Panc1 (cell line): Measurements from ENCODE around the gene AHDC1. TPM values are rescaled to one million over a fixed set of nuclear protein-coding genes. Genes with fewer than 3 reads are reported as not detected.
A peak's percentile ranks its signal among the peaks of the same experiment; 100 is the strongest.

Source experiments
- ATAC-seq: fragments of 200-7000 bp; cut with Tn5 transposase; 2 replicates; pipeline ENCODE4 v1.9.1; 2020; ENCODE audit warnings: mild to moderate bottlenecking, moderate library complexity
- BruUV-seq: library from RNA; stranded (reverse); fragments of 400-500 nt; replicated peaks from 2 replicates; lab custom pipeline; 2021; lab: Mats Ljungman, UMichigan
- CTCF ChIA-PET: fragments of 300-600 bp; sonication (Branson Sonifier 250); formaldehyde crosslinking; loops from one replicate; lab custom pipeline; 2022; ENCODE audit warnings: antibody characterized with exemption; lab: Charles Lee
- POLR2A ChIA-PET: fragments of 300-600 bp; sonication (Branson Sonifier 250); formaldehyde crosslinking; loops from one replicate; lab custom pipeline; 2022; ENCODE audit warnings: antibody characterized with exemption; lab: Charles Lee
- DNase-seq: peaks from one replicate; pipeline ENCODE4 v3.0.0-alpha.2; 2010; ENCODE audit warnings: low read depth, low spot score
- H3K27ac ChIP-seq: 2 replicates; pipeline ENCODE4 v1.5.1; 2011; ENCODE audit warnings: mild to moderate bottlenecking, low read length, inconsistent platforms
- H3K27me3 ChIP-seq: fragments of 200-500 bp; sonication (Bioruptor generic); 2 replicates; pipeline ENCODE4 v1.6.0; 2014; ENCODE audit warnings: low read length, inconsistent platforms; ENCODE audit not compliant: control insufficient read depth, insufficient read depth
- H3K36me3 ChIP-seq: fragments of 200-500 bp; sonication (Bioruptor generic); 2 replicates; pipeline ENCODE4 v1.5.1; 2014; ENCODE audit warnings: inconsistent platforms, mild to moderate bottlenecking, low read length, moderate library complexity; ENCODE audit not compliant: control insufficient read depth, insufficient read depth
- H3K4me1 ChIP-seq: 2 replicates; pipeline ENCODE4 v1.5.1; 2011; ENCODE audit warnings: inconsistent platforms, mild to moderate bottlenecking, low read length, moderate library complexity; ENCODE audit not compliant: control insufficient read depth, insufficient read depth
- H3K4me3 ChIP-seq, 2 experiments: 2 replicates each; pipeline ENCODE4 v1.5.1; 2011 to 2012; ENCODE audit warnings: low read depth in 2 of 2, low read length in 2 of 2, mild to moderate bottlenecking in 2 of 2, inconsistent platforms in 1 of 2, moderate library complexity in 1 of 2
- H3K9me3 ChIP-seq: fragments of 200-500 bp; sonication (Bioruptor generic); 2 replicates; pipeline ENCODE4 v1.5.1; 2014; ENCODE audit warnings: low read depth, mild to moderate bottlenecking, inconsistent platforms, low read length, moderate library complexity; ENCODE audit not compliant: control insufficient read depth, insufficient read depth
- POLR2AphosphoS5 ChIP-seq: IDR thresholded peaks from 2 replicates; pipeline ENCODE4 v1.6.1; 2012; ENCODE audit warnings: mild to moderate bottlenecking, low read depth, low read length, moderate library complexity
- SIN3A ChIP-seq: IDR thresholded peaks from 2 replicates; pipeline ENCODE4 v1.6.1; 2012; ENCODE audit warnings: low read depth, mild to moderate bottlenecking, low read length, moderate library complexity, borderline replicate concordance; ENCODE audit not compliant: insufficient read depth
- TCF7L2 ChIP-seq: IDR thresholded peaks from 2 replicates; pipeline ENCODE4 v1.6.1; 2011; ENCODE audit warnings: mild to moderate bottlenecking, low read depth, low read length, inconsistent platforms
- in situ Hi-C: cut with HindIII; loops from 2 replicates; pipeline ENCODE4 v1.10.0; 2016; ENCODE audit warnings: low sequenced_read_pairs, low pct_unique_long_range_greater_than_20kb
- intact Hi-C: fragments of 100-400 bp; cut with micrococcal nuclease; formaldehyde crosslinking; loops from one replicate; pipeline ENCODE4 v1.10.0; 2022; ENCODE audit not compliant: unreplicated experiment
- total RNA-seq: library from RNA; stranded (reverse); gene quantifications from one replicate; pipeline ENCODE4 v1.2.1, GENCODE V29; 2021; ENCODE audit not compliant: unreplicated experiment
- TF ChIP-seq, protein P1 (sequence below): fragments of 450-650 bp; IDR thresholded peaks from 2 replicates; pipeline ENCODE4 v1.5.1; 2017; ENCODE audit warnings: mild to moderate bottlenecking
- TF ChIP-seq, protein P2 (sequence below), 2 experiments: IDR thresholded peaks; 2 replicates each; pipeline ENCODE4 v1.6.1; 2011 to 2012; ENCODE audit warnings: low read depth in 2 of 2, control low read depth in 1 of 2, low read length in 1 of 2, mild to moderate bottlenecking in 1 of 2, moderate library complexity in 1 of 2; ENCODE audit not compliant: insufficient read depth in 1 of 2

The AHDC1 gene
- total RNA-seq, 1 experiment from 2014 or later, result 47.1 TPM

DNA sequence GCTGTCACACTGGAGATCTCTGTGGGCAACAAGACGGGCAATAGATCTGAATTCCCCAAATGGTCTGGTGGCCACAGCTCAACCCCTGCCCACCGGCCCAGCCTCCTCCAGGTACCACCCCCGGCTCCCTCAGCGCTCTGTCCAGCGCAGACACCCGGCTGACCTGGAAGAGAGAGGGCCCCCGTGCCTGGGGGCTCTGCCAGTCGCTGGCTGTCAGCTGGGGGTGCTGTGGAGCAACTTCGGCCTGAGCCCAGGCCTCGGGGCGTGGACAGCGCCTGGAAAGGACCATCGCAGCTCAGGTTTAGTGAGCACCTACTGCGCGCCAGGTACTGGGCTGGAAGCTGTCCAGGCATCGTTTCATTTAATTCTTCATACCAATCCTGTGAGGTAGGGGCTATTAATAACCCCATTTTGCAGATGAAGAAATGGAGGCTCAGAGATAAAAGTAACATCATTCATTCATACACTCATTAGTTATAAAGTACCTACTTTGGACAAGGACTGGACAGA lies 51.0 kb downstream of the AHDC1 start:
- intact Hi-C loops (no loop called here), in situ Hi-C loops (no loop called here)
- Histone ChIP-seq H3K4me3 (no peak overlapping the region), H3K4me1 (peaks cover 27% of the 10 kb centered on the region), H3K9me3 (no peaks in the 10 kb centered on the region), H3K36me3 (0 out of 2 replicates have a peak, but pooled peaks cover 2% of the 10 kb centered on the region), H3K27ac (no peak overlapping the region), H3K27me3 (no peaks in the 10 kb centered on the region)
- CTCF ChIA-PET, result no interaction called here
- POLR2A ChIA-PET, result no interaction called here
- TF ChIP-seq TCF7L2 (no peak), SIN3A (no peak), POLR2AphosphoS5 (no peak)
- TF ChIP-seq, protein P1, sequence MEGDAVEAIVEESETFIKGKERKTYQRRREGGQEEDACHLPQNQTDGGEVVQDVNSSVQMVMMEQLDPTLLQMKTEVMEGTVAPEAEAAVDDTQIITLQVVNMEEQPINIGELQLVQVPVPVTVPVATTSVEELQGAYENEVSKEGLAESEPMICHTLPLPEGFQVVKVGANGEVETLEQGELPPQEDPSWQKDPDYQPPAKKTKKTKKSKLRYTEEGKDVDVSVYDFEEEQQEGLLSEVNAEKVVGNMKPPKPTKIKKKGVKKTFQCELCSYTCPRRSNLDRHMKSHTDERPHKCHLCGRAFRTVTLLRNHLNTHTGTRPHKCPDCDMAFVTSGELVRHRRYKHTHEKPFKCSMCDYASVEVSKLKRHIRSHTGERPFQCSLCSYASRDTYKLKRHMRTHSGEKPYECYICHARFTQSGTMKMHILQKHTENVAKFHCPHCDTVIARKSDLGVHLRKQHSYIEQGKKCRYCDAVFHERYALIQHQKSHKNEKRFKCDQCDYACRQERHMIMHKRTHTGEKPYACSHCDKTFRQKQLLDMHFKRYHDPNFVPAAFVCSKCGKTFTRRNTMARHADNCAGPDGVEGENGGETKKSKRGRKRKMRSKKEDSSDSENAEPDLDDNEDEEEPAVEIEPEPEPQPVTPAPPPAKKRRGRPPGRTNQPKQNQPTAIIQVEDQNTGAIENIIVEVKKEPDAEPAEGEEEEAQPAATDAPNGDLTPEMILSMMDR, result no peak; the same call in 1 of the 2 replicates
- TF ChIP-seq, protein P2, sequence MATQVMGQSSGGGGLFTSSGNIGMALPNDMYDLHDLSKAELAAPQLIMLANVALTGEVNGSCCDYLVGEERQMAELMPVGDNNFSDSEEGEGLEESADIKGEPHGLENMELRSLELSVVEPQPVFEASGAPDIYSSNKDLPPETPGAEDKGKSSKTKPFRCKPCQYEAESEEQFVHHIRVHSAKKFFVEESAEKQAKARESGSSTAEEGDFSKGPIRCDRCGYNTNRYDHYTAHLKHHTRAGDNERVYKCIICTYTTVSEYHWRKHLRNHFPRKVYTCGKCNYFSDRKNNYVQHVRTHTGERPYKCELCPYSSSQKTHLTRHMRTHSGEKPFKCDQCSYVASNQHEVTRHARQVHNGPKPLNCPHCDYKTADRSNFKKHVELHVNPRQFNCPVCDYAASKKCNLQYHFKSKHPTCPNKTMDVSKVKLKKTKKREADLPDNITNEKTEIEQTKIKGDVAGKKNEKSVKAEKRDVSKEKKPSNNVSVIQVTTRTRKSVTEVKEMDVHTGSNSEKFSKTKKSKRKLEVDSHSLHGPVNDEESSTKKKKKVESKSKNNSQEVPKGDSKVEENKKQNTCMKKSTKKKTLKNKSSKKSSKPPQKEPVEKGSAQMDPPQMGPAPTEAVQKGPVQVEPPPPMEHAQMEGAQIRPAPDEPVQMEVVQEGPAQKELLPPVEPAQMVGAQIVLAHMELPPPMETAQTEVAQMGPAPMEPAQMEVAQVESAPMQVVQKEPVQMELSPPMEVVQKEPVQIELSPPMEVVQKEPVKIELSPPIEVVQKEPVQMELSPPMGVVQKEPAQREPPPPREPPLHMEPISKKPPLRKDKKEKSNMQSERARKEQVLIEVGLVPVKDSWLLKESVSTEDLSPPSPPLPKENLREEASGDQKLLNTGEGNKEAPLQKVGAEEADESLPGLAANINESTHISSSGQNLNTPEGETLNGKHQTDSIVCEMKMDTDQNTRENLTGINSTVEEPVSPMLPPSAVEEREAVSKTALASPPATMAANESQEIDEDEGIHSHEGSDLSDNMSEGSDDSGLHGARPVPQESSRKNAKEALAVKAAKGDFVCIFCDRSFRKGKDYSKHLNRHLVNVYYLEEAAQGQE (IDR thresholded peaks at IDR 0.05; ENCODE audit: insufficient read depth in 1 of 2, low read depth in 2 of 2, low read length in 1 of 2), result no peak
- BruUV-seq, result TSS peak; percentile 32
- DNase-seq (no peak), ATAC-seq (no peak)

DNA sequence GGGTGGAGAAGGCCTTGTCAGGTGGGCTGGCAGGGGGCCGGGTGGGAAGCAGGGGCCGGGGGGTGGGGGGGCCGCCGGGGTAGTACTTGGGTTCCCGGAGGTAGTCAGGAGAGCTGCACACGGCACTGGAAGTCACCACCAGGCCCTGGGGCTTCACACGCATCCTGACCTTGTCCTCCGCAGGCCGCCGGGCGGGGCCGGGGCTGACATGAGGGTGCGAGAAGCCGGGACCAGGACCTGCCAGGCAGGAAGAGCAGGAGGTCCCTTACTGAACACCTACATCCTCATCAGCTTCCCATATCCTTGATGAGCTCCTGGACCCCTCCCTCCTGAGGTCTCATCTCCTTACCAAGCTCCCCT lies 52.0 kb downstream of the AHDC1 start:
- no peak for ATAC-seq
- in situ Hi-C loops (no loop called here), intact Hi-C loops (no loop called here)
- ChIA-PET POLR2A (interaction anchor here (0.6 kb wide), 1 partner anchor 50 kb away, joined by 4 read pairs; no protein-coding TSS in a partner anchor), CTCF (interaction anchor here (0.6 kb wide), 1 partner anchor 558 kb away, joined by 7 read pairs; the partner anchor contains the start of gene TRNP1)
- Histone ChIP-seq H3K27me3 (no peaks in the 10 kb centered on the region), H3K9me3 (no peaks in the 10 kb centered on the region), H3K27ac (no peak overlapping the region), H3K4me1 (peaks cover 20% of the 10 kb centered on the region), H3K36me3 (0 out of 2 replicates have a peak, but pooled peaks cover 2% of the 10 kb centered on the region), H3K4me3 (no peak overlapping the region)
- TF ChIP-seq TCF7L2, result no peak
- no TSS peak for BruUV-seq
- DNase-seq, result no peak

DNA sequence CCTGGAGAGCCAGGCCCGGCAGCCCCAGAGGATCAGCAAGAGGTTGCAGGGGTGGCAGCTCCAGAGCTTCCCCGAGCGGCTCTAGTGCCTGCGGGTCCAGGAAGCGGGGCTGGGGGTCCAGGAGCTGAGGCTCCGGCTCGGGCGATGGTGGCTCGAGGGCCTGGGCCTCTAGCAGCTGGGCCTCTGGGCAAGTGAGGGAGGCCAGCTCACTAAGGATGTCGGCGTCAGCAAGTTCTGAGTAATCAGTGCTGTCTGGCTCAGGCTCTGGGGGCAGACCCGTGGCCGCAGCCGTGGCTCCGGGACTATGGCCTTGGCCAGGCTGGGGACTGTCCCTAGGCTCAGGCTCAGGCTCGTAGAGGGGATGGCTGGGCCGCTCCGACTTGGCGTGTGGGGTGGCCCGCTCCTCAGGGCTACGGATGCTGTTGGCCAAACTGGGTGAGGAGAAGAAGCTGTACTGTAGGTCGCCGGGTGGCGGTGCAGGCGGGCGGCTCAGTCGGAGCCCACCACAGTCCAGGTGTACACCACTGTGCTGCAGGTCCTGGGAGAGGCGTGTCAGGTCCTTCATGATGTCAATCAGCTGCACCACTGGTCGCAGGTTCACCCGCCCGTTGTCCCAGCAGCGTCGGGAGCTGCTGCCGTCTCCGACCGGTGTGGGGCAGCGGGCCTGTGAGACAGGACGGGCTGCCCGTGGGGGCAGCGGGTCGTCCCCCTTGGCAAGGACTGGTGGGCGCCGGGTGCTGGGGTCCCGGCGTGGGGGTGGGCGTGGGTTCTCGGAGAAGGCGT lies 52.6 kb downstream of the AHDC1 start:
- no peak overlapping the region for H3K27ac ChIP-seq
- no peak for ATAC-seq
- BruUV-seq, result no TSS peak
- TF ChIP-seq, protein P1, result no peak
- no peak for TF ChIP-seq POLR2AphosphoS5
- no peak for TF ChIP-seq TCF7L2
- no peak for TF ChIP-seq SIN3A
- TF ChIP-seq, protein P2 (IDR thresholded peaks at IDR 0.05; ENCODE audit: insufficient read depth in 1 of 2, low read depth in 2 of 2, low read length in 1 of 2), result no peak
- H3K36me3 ChIP-seq, result 0 out of 2 replicates have a peak, but pooled peaks cover 2% of the 10 kb centered on the region
- H3K4me3 ChIP-seq, result no peak overlapping the region
- ChIA-PET CTCF (no interaction called here), POLR2A (no interaction called here)
- intact Hi-C loops (no loop called here), in situ Hi-C loops (no loop called here)
- no peak for DNase-seq
- no peaks in the 10 kb centered on the region for H3K9me3 ChIP-seq
- peaks cover 17% of the 10 kb centered on the region for H3K4me1 ChIP-seq
- no peaks in the 10 kb centered on the region for H3K27me3 ChIP-seq
